ENCODE data around the gene PRSS22.

The PRSS22 gene

GRCh38 chr16:2867987-2868789 lies 10.2 kb upstream of the PRSS22 start:
- Histone ChIP-seq H3K9me2 (replicated peaks; ENCODE audit: insufficient read depth, low read length) (no peaks in the 10 kb centered on the region), H3K36me3 (replicated peaks; ENCODE audit: insufficient read depth, low read length) (no peaks in the 10 kb centered on the region), H3K9me3 (replicated peaks; ENCODE audit: insufficient read depth, low read length) (no peaks in the 10 kb centered on the region), H3K9ac (ENCODE audit: low read length) (peak overlapping the region; percentile 78), H4K20me1 (ENCODE audit: insufficient read depth, low read length) (no peaks in the 10 kb centered on the region), H3F3A (ENCODE audit: insufficient read depth, low read length) (0 out of 2 replicates have a peak, but pooled peaks cover 2% of the 10 kb centered on the region), H3K4me2 (ENCODE audit: low read depth, low read length) (peak overlapping the region; percentile 97), H3K4me1 (ENCODE audit: low read length) (no peaks in the 10 kb centered on the region), H3K4me3 (ENCODE audit: low read length) (peak overlapping the region; percentile 77), H3K79me2 (ENCODE audit: low read length) (no peaks in the 10 kb centered on the region), H2AFZ (ENCODE audit: low read length) (peak overlapping the region; percentile 97), H3K27me3 (replicated peaks; ENCODE audit: insufficient read depth, low read length) (peaks cover 58% of the 10 kb centered on the region), H3K27ac (ENCODE audit: low read length) (peak overlapping the region; percentile 56; the same call in 1 of the 2 replicates)
- peak; percentile 90 for DNase-seq
- TF ChIP-seq EZH2phosphoT487 (IDR thresholded peaks at IDR 0.05; ENCODE audit: low read length) (no peak), CTCF (IDR thresholded peaks at IDR 0.05; ENCODE audit: low read length) (peak; percentile 94), EZH2 (optimal IDR thresholded peaks at IDR 0.05; ENCODE audit: low read depth, low read length) (no peak)

- no peaks in the 10 kb centered on the region for H3K79me2 ChIP-seq (ENCODE audit: low read length)
- no peak for TF ChIP-seq CTCF (IDR thresholded peaks at IDR 0.05; ENCODE audit: low read length)
- TF ChIP-seq EZH2 (optimal IDR thresholded peaks at IDR 0.05; ENCODE audit: low read depth, low read length), result no peak
- no peak for TF ChIP-seq EZH2phosphoT487 (IDR thresholded peaks at IDR 0.05; ENCODE audit: low read length)
- peak overlapping the region; percentile 97 for H2AFZ ChIP-seq (ENCODE audit: low read length)
- peak overlapping the region; percentile 97 for H3K4me2 ChIP-seq (ENCODE audit: low read depth, low read length)
- H3K27ac ChIP-seq (ENCODE audit: low read length), result peak overlapping the region; percentile 56; the same call in 1 of the 2 replicates
- no peaks in the 10 kb centered on the region for H3K9me3 ChIP-seq (replicated peaks; ENCODE audit: insufficient read depth, low read length)
- no peak for DNase-seq
- peaks cover 58% of the 10 kb centered on the region for H3K27me3 ChIP-seq (replicated peaks; ENCODE audit: insufficient read depth, low read length)
- H3K36me3 ChIP-seq (replicated peaks; ENCODE audit: insufficient read depth, low read length), result no peaks in the 10 kb centered on the region
- H3F3A ChIP-seq (ENCODE audit: insufficient read depth, low read length), result 0 out of 2 replicates have a peak, but pooled peaks cover 2% of the 10 kb centered on the region
- H3K4me1 ChIP-seq (ENCODE audit: low read length), result no peaks in the 10 kb centered on the region
- H3K4me3 ChIP-seq (ENCODE audit: low read length), result peak overlapping the region; percentile 77
- H3K9me2 ChIP-seq (replicated peaks; ENCODE audit: insufficient read depth, low read length), result no peaks in the 10 kb centered on the region
- no peaks in the 10 kb centered on the region for H4K20me1 ChIP-seq (ENCODE audit: insufficient read depth, low read length)
- peak overlapping the region; percentile 78; the same call in 1 of the 2 replicates for H3K9ac ChIP-seq (ENCODE audit: low read length)
Measured at GRCh38 chr16:2867661-2867986, 9.7 kb upstream of the PRSS22 start.

- H3K4me1 ChIP-seq (ENCODE audit: low read length), result no peaks in the 10 kb centered on the region
- H3K9me3 ChIP-seq (replicated peaks; ENCODE audit: insufficient read depth, low read length), result no peaks in the 10 kb centered on the region
- no peak overlapping the region for H3K4me2 ChIP-seq (ENCODE audit: low read depth, low read length)
- no peak for DNase-seq
- no peak overlapping the region for H2AFZ ChIP-seq (ENCODE audit: low read length)
- no peaks in the 10 kb centered on the region for H4K20me1 ChIP-seq (ENCODE audit: insufficient read depth, low read length)
- no peak for TF ChIP-seq EZH2 (optimal IDR thresholded peaks at IDR 0.05; ENCODE audit: low read depth, low read length)
- TF ChIP-seq CTCF (IDR thresholded peaks at IDR 0.05; ENCODE audit: low read length), result no peak
- TF ChIP-seq EZH2phosphoT487 (IDR thresholded peaks at IDR 0.05; ENCODE audit: low read length), result no peak
- no peak overlapping the region for H3K4me3 ChIP-seq (ENCODE audit: low read length)
- no peak overlapping the region for H3K27ac ChIP-seq (ENCODE audit: low read length)
- 0 out of 2 replicates have a peak, but pooled peaks cover 2% of the 10 kb centered on the region for H3F3A ChIP-seq (ENCODE audit: insufficient read depth, low read length)
- no peaks in the 10 kb centered on the region for H3K9me2 ChIP-seq (replicated peaks; ENCODE audit: insufficient read depth, low read length)
- H3K79me2 ChIP-seq (ENCODE audit: low read length), result no peaks in the 10 kb centered on the region
- H3K36me3 ChIP-seq (replicated peaks; ENCODE audit: insufficient read depth, low read length), result no peaks in the 10 kb centered on the region
- H3K9ac ChIP-seq (ENCODE audit: low read length), result no peak overlapping the region
- H3K27me3 ChIP-seq (replicated peaks; ENCODE audit: insufficient read depth, low read length), result peaks cover 59% of the 10 kb centered on the region
Measured at GRCh38 chr16:2866431-2866830, 8.5 kb upstream of the PRSS22 start.
